Astrocyte (in vitro differentiated cells and primary cell): ENCODE data around the gene IRGC.

ENCODE experiments used
- EZH2 ChIP-seq: IDR thresholded peaks from 2 replicates; pipeline ENCODE4 v1.6.1; 2012; ENCODE audit warnings: mild to moderate bottlenecking, low read length, inconsistent platforms; ENCODE audit not compliant: insufficient read depth
- TF ChIP-seq, protein P1 (sequence below): IDR thresholded peaks from 2 replicates; pipeline ENCODE4 v1.5.1; 2011; ENCODE audit warnings: low read depth, mild to moderate bottlenecking, inconsistent platforms, low read length, moderate library complexity; ENCODE audit not compliant: insufficient read depth

DNA sequence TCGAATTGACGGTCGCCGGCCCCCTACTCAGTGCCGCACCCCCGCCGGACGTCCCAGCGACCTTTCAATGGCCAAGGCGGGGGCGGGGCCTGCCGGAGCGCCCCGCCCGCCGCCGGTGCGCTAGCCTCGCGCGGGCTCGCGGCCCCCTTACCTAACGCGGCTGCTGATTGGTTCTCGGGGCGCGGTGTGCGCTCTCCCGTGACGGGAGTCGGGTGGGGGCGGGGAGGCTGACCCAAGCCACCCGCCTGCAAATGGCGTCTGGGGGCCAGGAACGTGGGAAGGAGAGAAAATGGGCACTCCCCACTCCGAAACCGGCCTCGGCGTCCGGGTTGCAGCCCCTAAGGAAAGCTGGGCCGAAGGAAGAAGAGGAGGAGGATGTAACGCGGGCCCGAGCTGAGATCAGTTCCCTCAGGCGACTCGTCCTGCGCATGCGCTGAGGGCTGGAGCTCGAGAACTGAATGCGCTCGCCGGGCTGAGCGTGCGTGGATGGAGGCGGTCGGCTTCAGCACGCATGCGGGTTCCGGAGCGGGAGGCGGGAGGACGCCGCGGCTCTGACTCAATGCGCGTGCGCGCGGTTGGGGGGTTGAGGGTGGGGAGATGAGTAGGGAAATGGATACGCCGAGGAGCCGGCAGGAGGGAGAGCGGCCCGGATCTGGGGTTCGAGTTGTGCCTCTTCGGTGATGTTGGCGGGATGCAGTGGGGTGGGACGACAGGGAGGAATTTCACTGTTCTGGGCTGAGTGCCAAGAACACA lies 38.8 kb downstream of the IRGC start, which contains the start of gene SMG9:
- TF ChIP-seq, protein P1, sequence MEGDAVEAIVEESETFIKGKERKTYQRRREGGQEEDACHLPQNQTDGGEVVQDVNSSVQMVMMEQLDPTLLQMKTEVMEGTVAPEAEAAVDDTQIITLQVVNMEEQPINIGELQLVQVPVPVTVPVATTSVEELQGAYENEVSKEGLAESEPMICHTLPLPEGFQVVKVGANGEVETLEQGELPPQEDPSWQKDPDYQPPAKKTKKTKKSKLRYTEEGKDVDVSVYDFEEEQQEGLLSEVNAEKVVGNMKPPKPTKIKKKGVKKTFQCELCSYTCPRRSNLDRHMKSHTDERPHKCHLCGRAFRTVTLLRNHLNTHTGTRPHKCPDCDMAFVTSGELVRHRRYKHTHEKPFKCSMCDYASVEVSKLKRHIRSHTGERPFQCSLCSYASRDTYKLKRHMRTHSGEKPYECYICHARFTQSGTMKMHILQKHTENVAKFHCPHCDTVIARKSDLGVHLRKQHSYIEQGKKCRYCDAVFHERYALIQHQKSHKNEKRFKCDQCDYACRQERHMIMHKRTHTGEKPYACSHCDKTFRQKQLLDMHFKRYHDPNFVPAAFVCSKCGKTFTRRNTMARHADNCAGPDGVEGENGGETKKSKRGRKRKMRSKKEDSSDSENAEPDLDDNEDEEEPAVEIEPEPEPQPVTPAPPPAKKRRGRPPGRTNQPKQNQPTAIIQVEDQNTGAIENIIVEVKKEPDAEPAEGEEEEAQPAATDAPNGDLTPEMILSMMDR = no peak
- TF ChIP-seq EZH2 = no peak
